ENCODE data around the gene VPS37B. TPM values are rescaled to one million over a fixed set of nuclear protein-coding genes. Genes with fewer than 3 reads are reported as not detected.

The VPS37B gene
- total and polyA plus RNA-seq, 2 of the 8 experiments (the other 6 are each of a cell fraction or from before 2014, with no cell fraction given), result 11.9 to 15.7 TPM

DNA sequence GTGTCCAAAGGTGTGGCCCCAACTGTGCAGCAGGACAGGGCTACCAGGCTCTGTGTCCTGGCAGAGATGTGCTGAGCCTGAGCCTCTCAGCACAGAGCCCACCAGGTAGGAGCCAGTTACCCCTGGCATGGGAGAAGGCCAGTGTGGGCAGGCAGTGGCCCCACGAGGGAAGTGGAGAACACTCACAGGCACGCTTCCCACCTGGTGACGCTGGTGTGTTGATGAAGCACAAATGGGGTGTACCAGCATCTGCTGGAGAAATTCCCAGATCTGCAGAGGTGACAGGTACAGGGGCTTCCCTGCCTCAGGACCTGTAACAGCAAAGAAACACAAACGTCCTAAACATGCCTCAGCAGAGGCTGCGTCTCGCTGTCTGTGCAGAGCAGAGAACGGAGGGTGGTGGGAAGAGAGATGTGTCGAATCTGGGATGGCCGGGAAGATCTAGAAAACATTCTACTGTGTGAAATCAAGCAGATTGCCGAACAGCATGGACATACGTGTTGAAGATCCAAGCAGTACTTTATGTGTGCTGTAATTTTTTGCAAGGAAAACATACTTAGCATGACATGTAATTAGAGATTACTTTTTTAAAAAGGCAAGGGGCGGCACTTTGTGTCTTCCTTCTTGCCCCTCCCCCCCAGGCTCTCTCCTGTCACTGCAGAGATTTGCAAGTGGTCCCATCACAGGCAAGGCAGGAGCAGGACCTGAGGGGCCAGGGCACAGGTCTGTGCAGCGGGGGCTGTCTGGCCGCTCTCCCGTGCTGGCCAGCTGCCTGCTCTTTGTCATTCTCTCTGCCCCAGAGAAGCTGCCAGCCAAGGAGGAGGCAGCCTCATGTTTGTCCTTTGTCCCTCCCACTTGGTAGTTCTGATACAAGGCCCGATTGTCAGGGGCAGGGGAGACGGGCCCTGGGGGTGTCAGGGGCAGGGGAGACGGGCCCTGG lies 43.3 kb downstream of the VPS37B start (continued):
- TF ChIP-seq, protein P1, sequence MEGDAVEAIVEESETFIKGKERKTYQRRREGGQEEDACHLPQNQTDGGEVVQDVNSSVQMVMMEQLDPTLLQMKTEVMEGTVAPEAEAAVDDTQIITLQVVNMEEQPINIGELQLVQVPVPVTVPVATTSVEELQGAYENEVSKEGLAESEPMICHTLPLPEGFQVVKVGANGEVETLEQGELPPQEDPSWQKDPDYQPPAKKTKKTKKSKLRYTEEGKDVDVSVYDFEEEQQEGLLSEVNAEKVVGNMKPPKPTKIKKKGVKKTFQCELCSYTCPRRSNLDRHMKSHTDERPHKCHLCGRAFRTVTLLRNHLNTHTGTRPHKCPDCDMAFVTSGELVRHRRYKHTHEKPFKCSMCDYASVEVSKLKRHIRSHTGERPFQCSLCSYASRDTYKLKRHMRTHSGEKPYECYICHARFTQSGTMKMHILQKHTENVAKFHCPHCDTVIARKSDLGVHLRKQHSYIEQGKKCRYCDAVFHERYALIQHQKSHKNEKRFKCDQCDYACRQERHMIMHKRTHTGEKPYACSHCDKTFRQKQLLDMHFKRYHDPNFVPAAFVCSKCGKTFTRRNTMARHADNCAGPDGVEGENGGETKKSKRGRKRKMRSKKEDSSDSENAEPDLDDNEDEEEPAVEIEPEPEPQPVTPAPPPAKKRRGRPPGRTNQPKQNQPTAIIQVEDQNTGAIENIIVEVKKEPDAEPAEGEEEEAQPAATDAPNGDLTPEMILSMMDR (IDR thresholded peaks at IDR 0.05; ENCODE audit: control extremely low read depth in 1 of 3, insufficient read depth in 1 of 3, low read depth in 1 of 3, low read length in 3 of 3), result no peak

Data from H1 (cell line).